ENCODE measurements around the gene FDX1.
"Not testable (repeated sequence)": the region's sequence is repeated elsewhere in the genome, so short reads cannot be mapped to it uniquely, and the experiment has no call there.

The FDX1 gene, protein sequence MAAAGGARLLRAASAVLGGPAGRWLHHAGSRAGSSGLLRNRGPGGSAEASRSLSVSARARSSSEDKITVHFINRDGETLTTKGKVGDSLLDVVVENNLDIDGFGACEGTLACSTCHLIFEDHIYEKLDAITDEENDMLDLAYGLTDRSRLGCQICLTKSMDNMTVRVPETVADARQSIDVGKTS

DNA sequence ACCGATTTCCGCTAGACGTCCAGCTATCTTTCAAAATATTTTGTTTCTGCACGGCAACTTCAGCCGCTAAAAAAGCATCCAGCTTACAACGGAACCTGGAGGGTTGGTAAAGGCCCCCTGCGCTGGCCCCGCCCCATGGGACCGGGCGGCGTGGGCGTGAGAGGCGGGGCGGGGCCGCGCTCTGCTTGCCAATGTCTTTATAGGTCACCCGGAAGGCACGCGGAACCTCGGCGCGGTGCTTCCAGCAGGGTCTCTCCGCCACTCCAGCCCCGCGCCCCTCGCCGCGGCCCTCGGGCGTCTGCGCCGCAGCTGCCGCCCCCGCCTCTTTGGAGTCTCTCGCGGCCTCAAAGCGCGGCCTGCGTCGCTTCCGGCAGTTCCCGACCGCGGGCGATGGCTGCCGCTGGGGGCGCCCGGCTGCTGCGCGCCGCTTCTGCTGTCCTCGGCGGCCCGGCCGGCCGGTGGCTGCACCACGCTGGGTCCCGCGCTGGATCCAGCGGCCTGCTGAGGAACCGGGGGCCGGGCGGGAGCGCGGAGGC, at the start of gene FDX1:
Gene FDX1, plus strand, starts transcription at position 218 of the 536 bp plus-strand sequence. Its CDS starts 173 bp downstream, at position 391.
- peak; percentile 91 for DNase-seq (ENCODE audit: low spot score)

- no peak for DNase-seq (ENCODE audit: low spot score)
Measured at GRCh38 chr11:110380836-110381622, 48.7 kb upstream of the FDX1 start.

- DNase-seq (ENCODE audit: low spot score): not testable (repeated sequence)
Measured at GRCh38 chr11:110388231-110388630, 41.5 kb upstream of the FDX1 start.

GRCh38 chr11:110389965-110390364, 39.8 kb upstream of the FDX1 start:
- DNase-seq (ENCODE audit: low spot score): no peak

- DNase-seq (ENCODE audit: low spot score): no peak
Measured at GRCh38 chr11:110392056-110392455, 37.7 kb upstream of the FDX1 start.

GRCh38 chr11:110397668-110398286, 32.0 kb upstream of the FDX1 start:
- DNase-seq (ENCODE audit: low spot score): not testable (repeated sequence)

- not testable (repeated sequence) for DNase-seq (ENCODE audit: low spot score)
Measured at GRCh38 chr11:110403585-110403984, 26.2 kb upstream of the FDX1 start.

DNA sequence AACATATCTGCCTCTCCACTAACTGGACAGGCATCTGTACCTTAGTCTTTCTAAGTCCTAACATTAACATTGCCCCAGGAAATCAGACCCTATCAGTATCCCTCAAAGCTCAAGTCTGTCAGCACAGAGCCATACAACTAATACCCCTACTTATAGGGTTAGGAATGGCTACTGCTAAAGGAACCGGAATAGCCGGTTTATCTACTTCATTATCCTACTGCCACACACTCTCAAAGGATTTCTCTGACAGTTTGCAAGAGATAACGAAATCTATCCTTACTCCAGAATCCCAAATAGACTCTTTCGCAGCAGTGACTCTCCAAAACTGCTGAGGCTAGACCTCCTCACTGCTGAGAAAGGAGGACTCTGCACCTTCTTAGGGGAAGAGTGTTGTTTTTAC, 24.1 kb upstream of the FDX1 start:
- DNase-seq (ENCODE audit: low spot score): not testable (repeated sequence)

GRCh38 chr11:110407315-110407714, 22.4 kb upstream of the FDX1 start:
- DNase-seq (ENCODE audit: low spot score): no peak

- DNase-seq (ENCODE audit: low spot score): peak; percentile 67
Measured at GRCh38 chr11:110409174-110409573, 20.6 kb upstream of the FDX1 start.

DNA sequence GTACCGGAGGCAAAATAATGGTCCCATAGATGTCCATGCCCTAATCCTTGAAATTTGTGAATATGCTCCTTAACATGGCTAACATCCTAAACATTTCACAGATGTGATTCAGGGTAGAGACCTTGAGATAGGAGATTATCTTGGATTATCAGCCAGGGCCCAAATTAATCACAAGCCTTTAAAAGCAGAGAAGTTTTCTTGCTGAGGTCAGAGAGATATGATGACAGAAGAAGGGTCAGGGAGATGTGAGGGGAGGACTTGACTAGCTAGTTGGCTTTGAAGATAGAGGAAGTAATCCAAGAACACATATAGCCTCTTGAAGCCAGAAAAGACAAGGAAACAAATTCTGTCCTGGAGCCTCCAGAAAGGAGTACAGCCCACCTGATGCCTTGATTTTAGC, 19.1 kb upstream of the FDX1 start:
- DNase-seq (ENCODE audit: low spot score): no peak

DNA sequence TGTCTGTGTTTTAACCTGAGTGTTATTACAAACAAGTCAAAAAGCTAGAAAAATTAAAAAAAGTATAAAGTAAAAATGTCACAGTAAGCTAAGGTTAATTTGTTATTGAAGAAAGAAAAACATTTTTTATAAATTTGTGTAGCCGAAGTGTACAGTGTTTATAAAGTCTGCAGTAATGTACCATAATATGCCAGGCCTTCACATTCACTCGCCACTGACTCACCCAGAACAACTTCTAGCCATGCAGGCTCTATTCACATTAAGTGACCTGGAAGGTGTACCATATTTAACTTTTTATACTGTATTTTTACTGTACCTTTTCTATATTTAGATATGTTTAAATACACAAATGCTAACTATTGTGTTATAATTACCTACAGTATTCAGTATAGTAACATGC, 14.7 kb upstream of the FDX1 start:
- DNase-seq (ENCODE audit: low spot score): no peak

GRCh38 chr11:110421658-110422057, 8.1 kb upstream of the FDX1 start:
- DNase-seq (ENCODE audit: low spot score): not testable (repeated sequence)

GRCh38 chr11:110422306-110422905, 7.3 kb upstream of the FDX1 start:
- DNase-seq (ENCODE audit: low spot score): no peak

GRCh38 chr11:110424775-110425444, 4.8 kb upstream of the FDX1 start:
- DNase-seq (ENCODE audit: low spot score): no peak

DNA sequence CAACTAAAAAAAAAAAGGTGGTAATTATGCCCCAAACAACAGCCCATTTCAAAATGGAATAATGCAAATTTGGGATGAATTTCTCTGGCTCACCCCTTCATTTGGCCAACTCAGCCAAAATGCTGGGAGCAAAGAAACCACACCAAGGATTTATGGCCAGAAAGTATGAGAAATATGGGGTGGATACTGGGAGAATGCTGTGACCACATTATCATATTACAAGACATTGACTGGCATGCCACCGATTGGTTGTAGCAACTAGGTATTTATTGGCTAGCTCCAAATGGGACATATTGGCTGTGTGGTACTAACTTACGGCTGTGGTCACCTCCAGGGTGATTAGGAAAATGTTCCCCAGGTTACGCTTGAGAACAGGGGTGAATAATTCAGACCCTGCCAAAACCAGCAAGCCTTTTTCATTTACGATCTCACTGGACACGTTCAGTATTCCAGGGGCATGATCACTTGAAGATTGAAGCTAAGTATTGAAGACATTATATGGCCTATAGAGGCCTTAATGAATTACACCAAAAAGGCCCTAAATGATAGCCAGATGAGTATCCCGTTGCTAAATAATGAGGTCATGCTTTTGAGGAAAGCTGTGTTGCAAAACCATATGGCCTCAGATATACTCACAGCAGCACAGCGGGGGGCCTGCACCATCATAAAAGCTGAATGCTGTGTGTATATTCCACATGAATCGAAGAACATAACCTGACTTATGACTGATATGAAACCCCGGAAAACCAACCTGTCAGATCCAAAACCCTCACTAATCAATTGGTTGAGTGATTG, 3.8 kb upstream of the FDX1 start:
- DNase-seq (ENCODE audit: low spot score): peak; percentile 57

- no peak for DNase-seq (ENCODE audit: low spot score)
Measured at GRCh38 chr11:110428040-110428439, 1.7 kb upstream of the FDX1 start.

DNA sequence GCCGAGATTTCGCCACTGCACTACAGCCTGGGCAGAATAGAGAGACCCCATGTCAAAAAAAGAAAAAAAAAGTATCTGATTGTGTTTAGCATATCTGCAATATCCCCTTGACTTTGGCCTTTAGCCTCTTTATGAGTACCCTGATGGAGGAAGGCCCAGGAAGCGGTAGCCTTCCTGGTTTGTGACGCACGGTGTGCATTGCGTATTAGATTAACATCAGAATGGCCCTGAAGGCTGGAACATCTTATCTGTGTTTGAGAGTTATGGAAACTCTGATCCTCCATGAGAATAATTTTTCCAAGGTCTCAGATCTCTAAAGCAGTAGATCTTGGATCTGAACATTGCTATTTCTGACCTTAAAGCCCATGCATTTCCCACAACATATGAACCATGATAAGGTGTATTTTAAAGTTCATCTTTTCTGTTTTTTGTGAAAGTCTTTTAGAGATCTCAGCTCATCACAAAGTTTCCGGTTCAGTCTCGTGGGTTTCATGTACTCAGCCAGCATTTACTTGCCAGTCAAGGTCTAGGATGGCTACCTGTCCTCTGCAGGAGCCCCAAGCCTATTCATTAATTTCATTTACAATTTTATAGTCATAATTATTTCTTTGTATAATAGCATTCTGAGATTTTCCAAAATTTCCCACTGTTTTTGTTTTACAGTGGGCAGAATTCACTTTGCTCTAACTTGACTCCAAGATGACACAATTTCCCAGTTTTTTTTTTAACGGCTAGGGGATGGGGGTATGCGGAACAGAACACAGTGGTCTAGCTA, 605 bp upstream of the FDX1 start:
- no peak for DNase-seq (ENCODE audit: low spot score)

DNA sequence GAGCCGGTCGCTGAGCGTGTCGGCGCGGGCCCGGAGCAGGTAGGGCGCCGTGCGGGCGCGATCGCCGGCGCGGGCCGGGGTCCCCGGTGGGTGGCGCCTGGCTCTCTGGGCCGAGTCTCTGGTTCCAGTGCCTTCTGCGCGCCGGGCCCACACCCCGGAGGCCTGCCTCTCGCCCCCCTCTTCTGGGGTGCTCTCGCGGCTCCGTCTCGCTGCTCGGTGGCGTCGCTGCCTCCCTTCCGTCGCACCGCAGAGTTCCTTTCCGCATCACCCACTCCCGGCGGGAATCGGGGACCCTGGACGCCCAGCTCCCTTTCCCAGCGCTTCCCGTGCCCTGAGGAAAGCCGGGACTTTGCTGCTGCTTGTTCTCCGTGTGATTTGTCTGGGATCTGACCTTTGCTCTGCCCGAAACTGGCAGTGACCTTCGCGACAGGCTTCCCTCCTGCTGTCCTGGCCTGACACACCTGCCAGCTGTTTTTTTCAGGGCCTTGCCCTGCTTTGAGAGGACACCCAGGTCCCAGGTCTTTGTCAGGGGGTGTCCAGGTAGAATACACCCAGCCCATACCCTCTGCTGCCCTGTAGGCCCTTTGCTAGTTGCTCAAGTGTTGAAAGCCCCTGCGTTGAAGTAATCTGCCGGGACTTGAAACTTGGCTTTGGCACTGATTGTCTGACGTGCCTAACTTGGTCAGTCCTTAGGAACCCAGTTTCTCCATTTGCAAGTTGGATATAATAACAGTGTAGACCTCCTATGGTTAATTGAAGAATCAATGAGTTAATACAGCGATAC, 711 bp downstream of the FDX1 start:
- DNase-seq (ENCODE audit: low spot score): peak; percentile 47
